HL-60 (cell line): ENCODE data around the gene SAMM50.
"Not testable (repeated sequence)": the region's sequence is repeated elsewhere in the genome, so short reads cannot be mapped to it uniquely, and the experiment has no call there.

Experiments used
- DNase-seq, 2 experiments: peaks; one replicate each; pipeline ENCODE4 v3.0.0-alpha.2; 2010 to 2020; ENCODE audit warnings: low read depth in 1 of 2, low spot score in 1 of 2
- H3K27ac ChIP-seq: fragments of 250-450 bp; sonication (Bioruptor Pico); replicated peaks from 2 replicates; pipeline ENCODE4 v1.5.1; 2020; ENCODE audit warnings: mild to moderate bottlenecking, moderate library complexity
- H3K27me3 ChIP-seq: fragments of 250-450 bp; sonication (Bioruptor Pico); 2 replicates; pipeline ENCODE4 v1.5.1; 2021; ENCODE audit warnings: mild to moderate bottlenecking, moderate library complexity; ENCODE audit not compliant: insufficient read depth, poor library complexity, severe bottlenecking
- H3K4me3 ChIP-seq: replicated peaks from 2 replicates; pipeline ENCODE4 v1.5.1; 2011; ENCODE audit warnings: mild to moderate bottlenecking, control low read depth, low read length; ENCODE audit not compliant: insufficient read depth
- CTCF ChIP-seq: IDR thresholded peaks from one replicate; pipeline ENCODE4 v1.5.1; 2011; ENCODE audit warnings: low read length, control low read depth, inconsistent platforms; ENCODE audit not compliant: insufficient read depth
- GABPA ChIP-seq: IDR thresholded peaks from 2 replicates; pipeline ENCODE4 v1.6.1; 2012; ENCODE audit warnings: low read depth
- POLR2AphosphoS5 ChIP-seq: IDR thresholded peaks from 2 replicates; pipeline ENCODE4 v1.6.1; 2012; ENCODE audit warnings: low read depth
- REST ChIP-seq: IDR thresholded peaks from 2 replicates; pipeline ENCODE4 v1.6.1; 2012; ENCODE audit warnings: low read depth; ENCODE audit not compliant: insufficient replicate concordance
- SPI1 ChIP-seq: IDR thresholded peaks from 2 replicates; pipeline ENCODE4 v1.6.1; 2012; ENCODE audit warnings: low read depth, mild to moderate bottlenecking, borderline replicate concordance

SAMM50 gene

GRCh38 chr22:44012162-44012561 lies 56.9 kb downstream of the SAMM50 start:
- no peak overlapping the region for H3K4me3 ChIP-seq
- H3K27ac ChIP-seq, result no peak overlapping the region
- DNase-seq, result no peak
- TF ChIP-seq REST, result no peak
- no peak for TF ChIP-seq POLR2AphosphoS5
- no peak for TF ChIP-seq GABPA
- TF ChIP-seq CTCF, result no peak
- no peak for TF ChIP-seq SPI1
- H3K27me3 ChIP-seq, result no peaks in the 10 kb centered on the region

- Histone ChIP-seq H3K27me3 (no peaks in the 10 kb centered on the region), H3K27ac (no peak overlapping the region), H3K4me3 (no peak overlapping the region)
- DNase-seq, result no peak
- TF ChIP-seq REST (no peak), CTCF (no peak), POLR2AphosphoS5 (no peak), GABPA (no peak), SPI1 (no peak)
Measured at GRCh38 chr22:44012591-44012990, 57.3 kb downstream of the SAMM50 start.

- Histone ChIP-seq H3K4me3 (no peak overlapping the region), H3K27me3 (no peaks in the 10 kb centered on the region), H3K27ac (no peak overlapping the region)
- no peak for DNase-seq
- no peak for TF ChIP-seq POLR2AphosphoS5
- no peak for TF ChIP-seq SPI1
- no peak for TF ChIP-seq REST
- no peak for TF ChIP-seq GABPA
- TF ChIP-seq CTCF, result no peak
Measured at GRCh38 chr22:44014241-44014640, 59.0 kb downstream of the SAMM50 start.

GRCh38 chr22:44016586-44016985 lies 61.3 kb downstream of the SAMM50 start:
- not testable (repeated sequence) for H3K27ac ChIP-seq, DNase-seq, H3K4me3 ChIP-seq, H3K27me3 ChIP-seq
